DND-41 (cell line): Measurements from ENCODE around the gene TREH.

ENCODE experiments used
- CTCF ChIP-seq: IDR thresholded peaks from 2 replicates; pipeline ENCODE4 v1.5.1; 2012; ENCODE audit warnings: borderline replicate concordance, low read length, moderate library complexity, mild to moderate bottlenecking; ENCODE audit not compliant: poor library complexity, severe bottlenecking; ENCODE audit errors: extremely low read depth
- EZH2 ChIP-seq: IDR thresholded peaks from 3 replicates; pipeline ENCODE4 v1.6.1; 2012; ENCODE audit warnings: borderline replicate concordance, low read depth, mild to moderate bottlenecking, moderate library complexity, low read length, inconsistent platforms; ENCODE audit not compliant: severe bottlenecking

- TF ChIP-seq EZH2 = no peak
- no peak for TF ChIP-seq CTCF
Measured at GRCh38 chr11:118650366-118650765, 29.1 kb downstream of the TREH start.
